GM12874 (cell line): ENCODE data around the gene TTR.

Experiments used
- CTCF ChIP-seq: IDR thresholded peaks from 2 replicates; pipeline ENCODE4 v1.5.1; 2011; ENCODE audit warnings: low read depth, mild to moderate bottlenecking, control low read depth, low read length, moderate library complexity; ENCODE audit not compliant: insufficient read depth

TTR gene

GRCh38 chr18:31590570-31590969, 1.1 kb upstream of the TTR start:
- TF ChIP-seq CTCF: no peak

- TF ChIP-seq CTCF: no peak
Observed at GRCh38 chr18:31591113-31591512, 564 bp upstream of the TTR start.

- TF ChIP-seq CTCF: no peak
Observed at GRCh38 chr18:31592506-31593157, 955 bp downstream of the TTR start.

- TF ChIP-seq CTCF: no peak
Observed at GRCh38 chr18:31595121-31595771, 3.6 kb downstream of the TTR start.

- no peak for TF ChIP-seq CTCF
Observed at GRCh38 chr18:31596081-31596872, 4.6 kb downstream of the TTR start.

- no peak for TF ChIP-seq CTCF
Observed at GRCh38 chr18:31598021-31598805, 6.5 kb downstream of the TTR start.

- no peak for TF ChIP-seq CTCF
Observed at GRCh38 chr18:31603315-31603714, 11.6 kb downstream of the TTR start.
